CD4-positive, alpha-beta T cell treated with Interleukin-15 for 4 hours (primary cell): ENCODE results near the gene CASP9.
"Not testable (repeated sequence)": the region's sequence is repeated elsewhere in the genome, so short reads cannot be mapped to it uniquely, and the experiment has no call there.

ENCODE experiments used
- DNase-seq: peaks from one replicate; pipeline ENCODE4 v3.0.0-alpha.2; 2020; ENCODE audit warnings: low spot score

Gene CASP9

GRCh38 chr1:15525050-15526020, 1.3 kb upstream of the CASP9 start:
- DNase-seq: no peak

GRCh38 chr1:15524283-15525049, 451 bp upstream of the CASP9 start:
- DNase-seq: peak; percentile 99

DNA sequence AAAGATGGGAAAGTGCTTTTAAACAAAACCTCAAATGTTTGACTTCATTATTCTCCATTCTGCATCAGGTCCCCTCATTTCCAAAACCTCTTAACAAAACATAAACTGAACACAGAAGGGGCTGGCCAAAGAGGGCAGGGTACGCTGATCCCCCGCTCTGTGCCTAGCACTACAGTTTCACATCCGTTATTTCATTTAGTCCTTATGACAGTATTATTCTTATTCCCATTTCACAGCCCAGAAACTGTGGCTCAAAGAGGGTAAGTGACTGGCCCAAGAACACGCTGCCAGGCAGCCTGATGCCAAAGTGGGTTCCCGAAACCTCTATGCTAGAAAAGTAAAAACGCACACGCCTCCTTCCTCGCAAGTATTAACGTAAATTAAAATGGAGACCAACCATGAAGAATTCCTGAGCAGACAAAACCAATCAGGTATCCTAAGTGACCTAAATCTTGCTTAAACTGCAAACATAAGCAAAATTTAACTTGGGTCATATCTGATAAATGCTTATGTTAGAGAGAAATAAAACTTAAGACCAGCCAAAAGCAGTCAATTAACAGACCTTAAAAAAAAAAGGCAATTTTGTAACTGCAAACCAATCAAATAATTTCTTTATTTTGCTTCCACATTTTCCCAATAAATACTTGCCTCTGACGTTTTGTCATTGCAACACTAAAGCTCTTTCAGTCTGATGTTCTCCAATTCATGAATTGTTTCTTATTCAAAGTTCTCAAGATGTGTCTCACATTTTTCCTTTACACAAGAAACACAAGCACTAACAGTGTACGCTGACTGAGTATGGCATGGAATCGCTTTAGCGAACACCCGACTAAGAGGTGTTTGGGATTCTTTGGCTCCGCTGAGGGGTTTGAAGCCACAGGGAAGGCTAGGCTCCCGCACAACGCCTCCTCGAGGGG, 653 bp downstream of the CASP9 start:
- no peak for DNase-seq

DNA sequence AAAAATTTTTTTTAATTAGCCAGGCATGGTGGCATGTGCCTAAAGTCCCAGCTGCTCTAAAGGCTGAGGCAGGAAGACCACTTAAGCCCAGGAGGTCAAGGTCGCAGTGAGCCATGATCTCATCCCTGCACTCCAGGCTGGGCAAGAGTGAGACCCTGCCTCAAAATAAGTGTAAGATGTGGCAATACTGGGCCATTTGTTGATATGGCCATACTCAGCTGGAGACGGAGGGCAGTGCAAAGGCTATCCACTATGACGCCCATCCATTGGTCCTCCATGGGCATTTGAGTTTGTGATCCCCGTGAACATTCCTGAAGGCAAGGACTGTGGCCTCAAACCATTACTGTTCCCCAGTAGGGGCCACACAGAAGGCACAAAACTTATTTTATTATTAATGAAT, 1.5 kb downstream of the CASP9 start:
- DNase-seq: no peak

GRCh38 chr1:15521206-15521906, 2.7 kb downstream of the CASP9 start:
- not testable (repeated sequence) for DNase-seq

- no peak for DNase-seq
Measured at GRCh38 chr1:15519625-15520024, 4.4 kb downstream of the CASP9 start.

DNA sequence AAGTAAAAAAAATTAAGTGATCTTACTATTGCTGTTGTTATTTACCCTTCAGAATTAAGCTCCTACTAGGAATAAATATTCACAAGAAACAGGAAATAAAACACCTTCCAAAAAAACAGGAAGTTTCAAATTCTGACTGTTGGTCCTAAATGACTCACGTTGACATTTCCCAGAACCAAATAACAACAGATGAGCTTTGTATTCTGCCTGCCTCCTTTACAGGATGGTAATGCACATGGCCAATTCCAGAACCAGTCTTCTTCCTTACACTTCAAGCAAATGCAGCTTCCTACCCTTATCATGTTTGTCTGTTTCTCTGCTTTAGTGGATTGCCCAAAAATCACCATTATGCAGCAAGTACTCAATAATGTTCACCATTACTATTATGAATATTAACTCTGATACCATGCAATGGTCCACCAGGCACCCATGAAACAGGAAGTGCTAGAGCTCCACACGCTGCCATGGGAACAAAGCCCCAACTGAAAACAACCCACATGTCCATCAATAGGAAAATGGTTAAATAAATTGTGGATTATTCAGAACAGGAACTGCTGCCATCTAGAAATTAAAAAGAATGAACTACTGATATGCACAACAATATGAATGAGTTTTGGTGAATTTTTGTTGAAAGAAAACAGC, 8.9 kb downstream of the CASP9 start:
- peak; percentile 35 for DNase-seq

GRCh38 chr1:15514557-15514956, 9.5 kb downstream of the CASP9 start:
- not testable (repeated sequence) for DNase-seq

DNA sequence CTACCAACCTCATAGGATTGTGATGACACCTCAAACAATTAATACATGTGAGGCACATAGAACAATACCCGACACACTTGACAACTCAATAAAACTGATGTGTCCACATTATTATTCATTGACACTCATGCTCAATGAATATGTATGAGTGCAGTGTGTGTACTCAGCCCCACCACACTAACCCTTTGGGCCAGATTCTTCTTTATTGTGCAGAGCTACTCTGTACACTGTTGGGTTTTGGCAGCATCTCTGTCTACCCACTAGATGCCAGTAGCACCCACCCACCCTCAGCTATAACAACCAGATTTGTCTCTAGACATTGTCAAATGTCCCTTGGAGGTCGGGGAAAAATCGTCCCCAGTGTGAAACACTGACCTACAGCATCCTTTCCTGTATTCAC, 10.1 kb downstream of the CASP9 start:
- DNase-seq: no peak

DNA sequence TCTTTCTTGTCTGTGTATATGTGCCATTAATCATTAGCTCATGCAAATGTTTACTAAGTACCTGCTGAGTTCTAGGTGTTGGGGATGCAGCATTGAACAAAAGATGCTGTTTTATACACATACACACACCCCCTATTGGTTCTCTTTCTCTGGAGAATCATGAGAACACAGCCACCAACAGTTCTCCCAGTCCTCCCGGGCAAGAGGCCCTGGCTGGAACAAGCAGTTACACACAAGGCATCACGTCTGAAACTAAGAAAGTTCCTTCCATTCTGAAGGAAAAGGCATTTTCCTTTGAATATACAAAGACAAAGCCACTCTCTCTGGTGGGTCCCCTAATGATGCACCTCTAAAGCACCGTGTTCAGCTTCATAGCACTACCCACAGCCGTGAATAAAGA, 10.8 kb downstream of the CASP9 start:
- DNase-seq: no peak

DNA sequence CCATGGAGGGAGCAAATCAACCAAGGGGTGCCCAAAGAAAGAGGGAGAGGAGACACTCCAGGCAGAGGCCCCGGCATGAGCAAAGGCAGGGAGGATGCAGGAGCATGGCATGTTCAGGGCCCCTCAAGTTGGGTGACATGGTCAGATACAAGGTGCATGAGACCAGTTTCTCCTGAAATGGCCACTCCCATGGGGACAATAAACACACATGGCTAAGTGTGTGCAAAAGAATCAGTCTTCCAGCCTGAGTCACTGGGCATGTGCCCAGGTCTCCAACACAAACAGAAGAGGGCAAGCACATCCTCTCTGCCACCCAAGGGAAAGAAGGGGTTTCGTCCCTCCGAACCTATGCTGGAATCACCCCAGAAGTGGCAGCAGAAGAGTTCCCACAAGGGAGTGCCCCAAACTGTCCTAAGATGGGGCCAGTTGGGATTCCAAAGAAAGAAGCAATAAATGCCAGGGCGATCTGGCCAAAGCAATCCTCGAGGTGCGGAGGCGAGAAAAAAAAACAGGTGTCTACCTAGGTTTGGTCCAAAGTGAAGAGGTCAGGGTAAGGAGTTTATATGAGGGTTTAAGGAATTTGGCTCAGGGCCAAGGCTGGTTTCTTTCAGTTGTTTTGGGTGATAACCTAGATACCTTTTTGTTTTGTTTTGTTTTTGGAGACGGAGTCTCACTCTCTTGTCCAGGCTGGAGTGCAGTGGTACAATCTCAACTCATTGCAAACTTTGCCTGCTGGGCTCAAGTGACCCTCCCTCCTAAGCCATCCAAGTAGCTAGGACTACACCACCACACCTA, 13.2 kb downstream of the CASP9 start:
- no peak for DNase-seq

- DNase-seq: no peak
Measured at GRCh38 chr1:15509586-15509985, 14.4 kb downstream of the CASP9 start.

DNA sequence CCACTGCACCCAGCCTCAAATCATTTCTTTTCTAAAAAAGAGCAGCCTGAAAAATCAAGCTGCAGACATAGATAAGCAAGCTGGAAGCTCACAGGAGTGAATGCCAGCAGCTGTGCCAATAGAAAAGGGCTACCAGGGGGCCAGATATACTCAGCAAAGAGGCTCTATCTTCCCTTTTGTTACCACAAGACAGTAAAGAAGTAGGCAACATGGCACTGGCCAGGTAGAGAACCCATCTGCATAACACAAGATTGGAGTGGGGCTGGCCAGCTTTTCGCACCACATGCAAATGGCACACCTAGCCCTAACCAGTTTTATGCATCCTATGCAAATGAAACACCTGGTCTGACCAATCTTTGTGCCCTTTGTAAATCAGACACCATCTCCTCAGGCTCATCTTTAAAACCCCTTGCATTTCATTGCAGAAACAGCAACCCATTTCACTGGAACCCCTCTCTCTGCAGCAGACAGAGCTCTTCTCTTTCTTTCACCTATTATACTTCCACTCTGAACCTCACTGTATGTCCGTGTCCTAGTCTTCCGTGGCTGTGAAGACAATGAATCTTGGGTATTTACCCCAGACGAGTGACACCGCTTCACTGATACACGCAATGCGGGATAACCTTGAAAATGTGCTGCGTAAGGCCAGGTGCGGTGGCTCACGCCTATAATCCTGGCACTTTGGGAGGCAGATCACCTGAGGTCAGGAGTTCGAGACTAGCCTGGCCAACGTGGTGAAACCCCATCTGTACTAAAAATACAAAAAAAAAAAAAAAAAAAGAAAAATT, 15.1 kb downstream of the CASP9 start:
- no peak for DNase-seq

DNA sequence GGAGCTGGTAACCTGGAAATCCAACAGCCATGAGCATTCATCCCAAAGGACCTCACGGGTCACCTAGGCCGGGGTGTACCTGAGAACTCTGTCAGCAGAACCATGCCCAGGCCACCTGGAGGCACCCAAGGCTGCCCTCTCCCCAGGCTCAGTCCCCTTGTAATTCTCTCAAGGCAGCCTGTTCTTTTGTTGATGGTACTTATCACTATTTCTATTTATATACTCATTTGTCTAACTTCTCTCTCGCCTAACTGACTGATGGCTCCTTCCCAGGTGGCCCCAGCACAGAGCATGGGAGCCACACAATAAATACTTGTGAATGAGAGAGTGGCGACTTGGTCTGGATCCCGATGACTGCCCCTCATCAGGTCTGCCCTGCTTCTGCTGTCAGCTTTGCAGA, 16.7 kb downstream of the CASP9 start:
- no peak for DNase-seq

DNA sequence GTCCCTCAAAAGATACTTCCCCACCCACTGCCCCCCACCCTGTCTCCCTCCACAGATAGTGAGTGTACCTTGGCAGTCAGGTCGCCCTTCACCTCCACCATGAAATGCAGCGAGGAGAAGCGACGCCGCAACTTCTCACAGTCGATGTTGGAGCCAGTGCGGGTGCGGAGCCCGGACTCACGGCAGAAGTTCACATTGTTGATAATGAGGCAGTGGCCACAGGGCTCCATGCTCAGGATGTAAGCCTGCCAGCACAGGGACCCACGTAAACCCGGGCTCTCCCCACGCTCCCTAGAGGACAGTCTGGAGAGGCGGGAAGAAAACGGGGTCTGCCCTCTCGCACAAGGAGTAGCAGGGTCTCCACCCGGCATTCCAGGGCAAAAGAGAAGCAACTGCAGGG, 17.2 kb downstream of the CASP9 start:
- DNase-seq: no peak

- no peak for DNase-seq
Measured at GRCh38 chr1:15504436-15504835, 19.6 kb downstream of the CASP9 start.

DNA sequence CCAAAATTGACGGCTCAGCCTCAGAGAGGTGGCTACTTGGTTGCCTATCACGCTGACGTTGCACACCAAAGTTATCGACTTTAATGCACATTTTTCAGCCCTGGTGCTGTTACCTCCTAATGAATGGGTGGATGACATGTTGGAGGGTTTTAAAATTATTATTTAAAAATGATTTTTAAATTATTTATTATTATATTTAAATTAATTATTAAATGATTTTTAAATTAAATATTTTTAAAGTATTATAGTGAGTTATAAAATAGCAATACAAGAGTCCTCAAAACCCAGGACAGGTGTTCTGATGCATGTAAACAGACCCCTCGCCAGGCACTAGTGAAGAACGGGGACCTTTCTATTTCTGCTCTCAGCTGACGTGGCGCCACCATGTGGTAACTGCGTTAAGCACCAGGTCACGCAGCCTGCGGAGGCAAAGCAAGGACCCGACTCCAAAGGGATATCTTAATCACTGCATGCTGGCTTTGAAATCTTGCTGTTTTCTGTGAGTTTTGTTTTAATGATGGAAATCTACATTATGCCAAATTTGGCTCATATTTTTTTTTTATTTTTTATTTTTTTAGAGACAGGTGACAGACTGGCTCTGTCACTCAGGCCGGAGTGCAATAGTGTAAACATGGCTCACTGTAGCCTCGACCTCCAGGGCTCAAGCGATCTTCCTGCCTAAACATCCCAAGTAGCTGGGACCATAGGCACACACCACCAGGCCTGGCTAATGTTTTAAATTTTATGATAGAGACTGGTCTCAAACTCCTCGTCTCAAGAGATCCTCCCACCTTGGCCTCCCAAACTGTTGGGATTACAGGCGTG, 22.6 kb downstream of the CASP9 start:
- DNase-seq: peak; percentile 44
